HepG2 (cell line): Measurements from ENCODE around the gene SLC25A28. TPM values are rescaled to one million over a fixed set of nuclear protein-coding genes. Genes with fewer than 3 reads are reported as not detected.

Experiments
- ATAC-seq: fragments of 200-7000 bp; cut with Tn5 transposase; 3 replicates; pipeline ENCODE4 v1.9.1; 2020; ENCODE audit warnings: mild to moderate bottlenecking, moderate library complexity
- BruUV-seq: library from RNA; stranded (reverse); fragments of 400-500 nt; replicated peaks from 2 replicates; lab custom pipeline; 2021; lab: Mats Ljungman, UMichigan
- CTCF ChIA-PET: fragments of 300-600 bp; formaldehyde crosslinking; extraction: SDS; loops from one replicate; lab custom pipeline; 2021; ENCODE audit warnings: low total read pairs, inconsistent platforms, low intra/inter-chr PET ratio; lab: Yijun Ruan, JAX
- POLR2A ChIA-PET: fragments of 350-600 bp; sonication (Branson Sonifier 250); formaldehyde crosslinking; loops from one replicate; lab custom pipeline; 2020; ENCODE audit warnings: antibody characterized with exemption, inconsistent platforms; lab: Yijun Ruan, JAX
- DNase-seq: peaks from one replicate; pipeline ENCODE4 v3.0.0-alpha.2; 2015; ENCODE audit warnings: low spot score
- FAIRE-seq: peaks from 3 replicates; lab custom pipeline; 2011; peaks lifted over from hg19 to GRCh38; lab: Jason Lieb, UNC
- H2AFZ ChIP-seq: one replicate; pipeline ENCODE4 v1.6.1; 2011; ENCODE audit warnings: low read length, inconsistent platforms
- H3K27ac ChIP-seq: fragments of 300-600 bp; 3 replicates; pipeline ENCODE4 v1.8.0; 2011; ENCODE audit warnings: mixed run types, mild to moderate bottlenecking, mixed read lengths, low read length, inconsistent platforms; ENCODE audit not compliant: insufficient read depth; ENCODE audit errors: extremely low read length
- H3K27me3 ChIP-seq, 2 experiments: fragments of 200-600 bp in 1 of 2; 2 replicates in 1 of 2; 3 replicates in 1 of 2; pipeline versions ENCODE4 v1.6.0 to v1.8.0; 2011; ENCODE audit warnings: low read length in 2 of 2, mild to moderate bottlenecking in 2 of 2, moderate library complexity in 2 of 2, inconsistent platforms in 1 of 2; ENCODE audit not compliant: insufficient read depth in 2 of 2, control insufficient read depth in 1 of 2
- H3K36me3 ChIP-seq, 2 experiments: fragments of 200-600 bp in 1 of 2; replicated peaks in 1 of 2; 2 replicates in 1 of 2; 3 replicates in 1 of 2; pipeline versions ENCODE4 v1.5.1 to v1.8.0; 2011; ENCODE audit warnings: low read length in 2 of 2, inconsistent platforms in 1 of 2; ENCODE audit not compliant: insufficient read depth in 2 of 2, control insufficient read depth in 1 of 2
- H3K4me1 ChIP-seq: 2 replicates; pipeline ENCODE4 v1.5.1; 2012; ENCODE audit warnings: low read length, inconsistent platforms; ENCODE audit not compliant: insufficient read depth
- H3K4me2 ChIP-seq: 2 replicates; pipeline ENCODE4 v1.6.0; 2011; ENCODE audit warnings: low read depth, low read length, inconsistent platforms
- H3K4me3 ChIP-seq, 3 experiments: fragments of 200-600 bp in 1 of 3; sonication (generic), shearing (Covaris generic) in 1 of 3; replicated peaks in 1 of 3; 2 replicates each; pipeline ENCODE4 v1.5.1; 2011 to 2016; ENCODE audit warnings: low read length in 3 of 3, inconsistent platforms in 2 of 3, low read depth in 2 of 3, mild to moderate bottlenecking in 2 of 3, control low read depth in 1 of 3, mixed read lengths in 1 of 3; ENCODE audit not compliant: insufficient read depth in 1 of 3
- H3K79me2 ChIP-seq: one replicate; pipeline ENCODE4 v1.6.1; 2011; ENCODE audit warnings: low read length, inconsistent platforms; ENCODE audit not compliant: insufficient read depth
- H3K9ac ChIP-seq: 2 replicates; pipeline ENCODE4 v1.6.0; 2011; ENCODE audit warnings: mild to moderate bottlenecking, low read depth, low read length, inconsistent platforms; ENCODE audit not compliant: insufficient read depth
- H3K9me3 ChIP-seq: 2 replicates; pipeline ENCODE4 v1.5.1; 2012; ENCODE audit warnings: mild to moderate bottlenecking, low read length
- H4K20me1 ChIP-seq: 2 replicates; pipeline ENCODE4 v1.6.0; 2011; ENCODE audit warnings: inconsistent platforms, mild to moderate bottlenecking, low read length, moderate library complexity; ENCODE audit not compliant: insufficient read depth
- ARHGAP35 ChIP-seq: sonication (generic); formaldehyde crosslinking; IDR thresholded peaks from 2 replicates; pipeline ENCODE4 v1.9.0; 2022; ENCODE audit warnings: mild to moderate bottlenecking, inconsistent platforms, moderate library complexity, missing genetic modification reagents, borderline replicate concordance
- BCL6 ChIP-seq: IDR thresholded peaks from 2 replicates; pipeline ENCODE4 v1.6.1; 2016; ENCODE audit warnings: missing genetic modification reagents, missing compliant biosample characterization
- CAMTA2 ChIP-seq: sonication (generic); formaldehyde crosslinking; IDR thresholded peaks from 2 replicates; pipeline ENCODE4 v1.4.0; 2020; ENCODE audit warnings: mild to moderate bottlenecking, missing genetic modification reagents, borderline replicate concordance
- CEBPB ChIP-seq: IDR thresholded peaks from 2 replicates; pipeline ENCODE4 v1.6.1; 2011; ENCODE audit warnings: low read depth, low read length, improper control_type of control experiment, borderline replicate concordance
- ZNF282 ChIP-seq: fragments of 450-650 bp; IDR thresholded peaks from 2 replicates; pipeline ENCODE4 v1.6.1; 2018; ENCODE audit not compliant: partially characterized antibody
- ZNF564 ChIP-seq: sonication (generic); formaldehyde crosslinking; IDR thresholded peaks from 2 replicates; pipeline ENCODE4 v1.8.1; 2023; ENCODE audit warnings: mild to moderate bottlenecking, missing genetic modification reagents
- WGBS: methylation state at CpG from one replicate; pipeline ENCODE4 v1.1.6; 2017; ENCODE audit warnings: low lambda C conversion rate; 5-methylcytosine and 5-hydroxymethylcytosine counted together
- in situ Hi-C: cut with HindIII; loops from 2 replicates; pipeline ENCODE4 v1.10.0; 2017; ENCODE audit warnings: low pct_unique_long_range_greater_than_20kb; ENCODE audit not compliant: extremely low pct_ligation_motif_present
- intact Hi-C: fragments of 100-400 bp; cut with micrococcal nuclease; formaldehyde crosslinking; loops from one replicate; pipeline ENCODE4 v1.10.0; 2022; ENCODE audit not compliant: unreplicated experiment
- polyA plus RNA-seq, 8 experiments: library from polyadenylated mRNA; depleted of rRNA in 3 of 8; stranded (reverse) in 7 of 8; unstranded in 1 of 8; fragments of >200 nt; fragmentation: Illumina TruSeq in 4 of 8; extraction: Trizol in 4 of 8; gene quantifications; 2 replicates each; pipeline versions ENCODE4 v1.2.1 to v1.2.3, GENCODE V29; 2011 to 2016; ENCODE audit warnings: low read depth in 4 of 8, missing spikeins in 1 of 8, mixed read lengths in 1 of 8; ENCODE audit not compliant: insufficient read depth in 1 of 8
- total RNA-seq, 5 experiments: library from RNA; depleted of rRNA; stranded (reverse); fragments of >200 nt; fragmentation: Illumina TruSeq; extraction: Trizol; gene quantifications; 2 replicates each; pipeline ENCODE4 v1.2.3, GENCODE V29; 2016; ENCODE audit warnings: low read depth in 1 of 5
- TF ChIP-seq, protein P1 (sequence below): sonication (generic); formaldehyde crosslinking; IDR thresholded peaks from 2 replicates; pipeline ENCODE4 v1.4.0; 2020; ENCODE audit warnings: missing genetic modification reagents

SLC25A28 gene
- total and polyA plus RNA-seq, 2 of the 13 experiments (the other 11 are each of a cell fraction or from before 2014, with no cell fraction given), result 15.2 to 41.0 TPM

DNA sequence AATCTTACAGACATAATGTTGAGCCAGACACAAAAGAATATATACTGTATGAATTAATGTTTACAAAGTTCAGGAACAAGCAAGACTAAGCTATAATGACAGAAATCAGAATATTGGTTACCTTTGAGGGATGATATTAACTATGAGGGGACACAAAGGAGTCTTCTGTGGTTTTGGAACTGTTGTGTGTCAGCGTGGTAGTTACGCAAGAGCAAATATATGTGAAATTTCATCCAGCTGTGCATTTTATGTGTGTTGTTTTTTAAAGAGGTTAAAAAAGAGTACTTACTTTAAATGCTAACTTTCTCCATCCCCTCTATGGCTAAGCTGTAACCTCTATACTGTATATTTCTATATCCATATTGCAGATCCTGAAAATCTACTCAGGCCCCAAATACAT, 14.9 kb downstream of the SLC25A28 start:
- Histone ChIP-seq H3K36me3 (peaks cover 0 to 1% of the 10 kb centered on the region in 2 experiments; a peak in 1 of 5 replicates), H3K79me2 (no peaks in the 10 kb centered on the region), H4K20me1 (no peaks in the 10 kb centered on the region), H2AFZ (no peak overlapping the region), H3K27ac (no peak overlapping the region), H3K9me3 (no peaks in the 10 kb centered on the region), H3K4me1 (no peaks in the 10 kb centered on the region), H3K9ac (no peak overlapping the region), H3K4me3 (no peak overlapping the region), H3K27me3 (no peaks in the 10 kb centered on the region), H3K4me2 (no peak overlapping the region)
- intact Hi-C loops, result no loop called here
- ATAC-seq (no peak), DNase-seq (no peak), FAIRE-seq (no peak)
- POLR2A ChIA-PET, result no interaction called here
- in situ Hi-C loops, result no loop called here
- TF ChIP-seq ZNF282 (no peak), CEBPB (peak; percentile 35; the same call in 1 of the 2 replicates), CAMTA2 (CRISPR knock-in tag) (no peak)
- CTCF ChIA-PET, result no interaction called here
- WGBS, result 35% methylated on average over 2 of the region's 2 CpGs
- no TSS peak for BruUV-seq

DNA sequence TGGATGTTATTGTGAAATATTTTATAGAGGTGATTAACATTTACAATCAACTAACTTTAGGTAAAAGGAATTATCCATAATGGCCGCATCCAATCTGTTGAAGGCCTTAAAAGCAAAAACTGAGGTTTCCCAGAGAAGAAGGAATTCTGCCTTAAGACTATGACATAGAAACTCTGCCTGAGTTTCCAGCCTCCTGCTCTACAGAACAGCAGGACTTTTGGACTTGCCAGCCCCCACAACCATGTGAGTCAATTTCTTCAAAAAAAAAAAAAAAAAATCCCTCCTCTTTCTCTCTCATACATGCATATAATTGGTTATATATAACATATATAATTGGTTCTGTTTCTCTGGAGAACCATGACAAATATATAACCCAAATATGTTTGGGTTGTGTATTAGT, 15.4 kb downstream of the SLC25A28 start:
- H3K4me2 ChIP-seq, result no peak overlapping the region
- no peak overlapping the region for H2AFZ ChIP-seq
- CTCF ChIA-PET, result no interaction called here
- intact Hi-C loops, result no loop called here
- H3K4me1 ChIP-seq, result no peaks in the 10 kb centered on the region
- no peak overlapping the region for H3K9ac ChIP-seq
- POLR2A ChIA-PET, result no interaction called here
- in situ Hi-C loops, result no loop called here
- H3K9me3 ChIP-seq, result no peaks in the 10 kb centered on the region
- H3K79me2 ChIP-seq, result no peaks in the 10 kb centered on the region
- peaks cover 0 to 1% of the 10 kb centered on the region in 2 experiments; a peak in 1 of 5 replicates for H3K36me3 ChIP-seq
- no peaks in the 10 kb centered on the region for H4K20me1 ChIP-seq
- TF ChIP-seq ZNF564 (peak; percentile 93; the same call in 1 of the 2 replicates), ARHGAP35 (CRISPR knock-in tag) (no peak), BCL6 (CRISPR knock-in tag) (no peak)
- TF ChIP-seq, protein P1, sequence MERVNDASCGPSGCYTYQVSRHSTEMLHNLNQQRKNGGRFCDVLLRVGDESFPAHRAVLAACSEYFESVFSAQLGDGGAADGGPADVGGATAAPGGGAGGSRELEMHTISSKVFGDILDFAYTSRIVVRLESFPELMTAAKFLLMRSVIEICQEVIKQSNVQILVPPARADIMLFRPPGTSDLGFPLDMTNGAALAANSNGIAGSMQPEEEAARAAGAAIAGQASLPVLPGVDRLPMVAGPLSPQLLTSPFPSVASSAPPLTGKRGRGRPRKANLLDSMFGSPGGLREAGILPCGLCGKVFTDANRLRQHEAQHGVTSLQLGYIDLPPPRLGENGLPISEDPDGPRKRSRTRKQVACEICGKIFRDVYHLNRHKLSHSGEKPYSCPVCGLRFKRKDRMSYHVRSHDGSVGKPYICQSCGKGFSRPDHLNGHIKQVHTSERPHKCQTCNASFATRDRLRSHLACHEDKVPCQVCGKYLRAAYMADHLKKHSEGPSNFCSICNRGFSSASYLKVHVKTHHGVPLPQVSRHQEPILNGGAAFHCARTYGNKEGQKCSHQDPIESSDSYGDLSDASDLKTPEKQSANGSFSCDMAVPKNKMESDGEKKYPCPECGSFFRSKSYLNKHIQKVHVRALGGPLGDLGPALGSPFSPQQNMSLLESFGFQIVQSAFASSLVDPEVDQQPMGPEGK, result no peak
- H3K4me3 ChIP-seq, result no peak overlapping the region
- DNase-seq, result no peak
- WGBS, result 36% methylated on average over 1 of the region's 1 CpG
- H3K27ac ChIP-seq, result no peak overlapping the region
- no peak for FAIRE-seq
- BruUV-seq, result no TSS peak
- no peaks in the 10 kb centered on the region for H3K27me3 ChIP-seq
- ATAC-seq, result no peak
